Measurements from ENCODE around the gene ANO4. TPM values are rescaled to one million over a fixed set of nuclear protein-coding genes. Genes with fewer than 3 reads are reported as not detected.
"Not testable (repeated sequence)": the region's sequence is repeated elsewhere in the genome, so short reads cannot be mapped to it uniquely, and the experiment has no call there.

ANO4 gene
- total and polyA plus RNA-seq, 8 donors, result 0.37 TPM; not detected in 7

DNA sequence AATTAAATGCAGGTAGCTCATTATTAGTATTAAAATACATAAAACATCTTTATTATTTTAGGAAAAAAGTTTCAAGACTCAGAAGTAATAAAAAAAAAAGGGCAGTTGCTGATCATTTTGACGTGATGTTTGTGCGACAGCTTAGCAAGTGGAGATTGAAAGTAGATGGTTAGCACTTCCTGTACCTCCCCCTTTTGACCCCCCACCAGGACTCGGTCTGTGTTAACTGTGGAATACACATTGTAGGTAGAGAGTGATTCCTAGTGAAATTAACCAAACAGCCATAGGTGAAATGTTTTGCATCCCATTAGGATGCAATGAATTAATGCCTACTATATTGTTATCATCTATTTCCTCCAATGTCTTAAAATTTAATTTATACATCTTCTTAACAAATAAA is 294.7 kb downstream of the ANO4 start:
- WGBS, 5 donors, result 71 to 79% (median 71%) methylated on average over 3 of the region's 3 CpGs
- TF ChIP-seq, protein P1, sequence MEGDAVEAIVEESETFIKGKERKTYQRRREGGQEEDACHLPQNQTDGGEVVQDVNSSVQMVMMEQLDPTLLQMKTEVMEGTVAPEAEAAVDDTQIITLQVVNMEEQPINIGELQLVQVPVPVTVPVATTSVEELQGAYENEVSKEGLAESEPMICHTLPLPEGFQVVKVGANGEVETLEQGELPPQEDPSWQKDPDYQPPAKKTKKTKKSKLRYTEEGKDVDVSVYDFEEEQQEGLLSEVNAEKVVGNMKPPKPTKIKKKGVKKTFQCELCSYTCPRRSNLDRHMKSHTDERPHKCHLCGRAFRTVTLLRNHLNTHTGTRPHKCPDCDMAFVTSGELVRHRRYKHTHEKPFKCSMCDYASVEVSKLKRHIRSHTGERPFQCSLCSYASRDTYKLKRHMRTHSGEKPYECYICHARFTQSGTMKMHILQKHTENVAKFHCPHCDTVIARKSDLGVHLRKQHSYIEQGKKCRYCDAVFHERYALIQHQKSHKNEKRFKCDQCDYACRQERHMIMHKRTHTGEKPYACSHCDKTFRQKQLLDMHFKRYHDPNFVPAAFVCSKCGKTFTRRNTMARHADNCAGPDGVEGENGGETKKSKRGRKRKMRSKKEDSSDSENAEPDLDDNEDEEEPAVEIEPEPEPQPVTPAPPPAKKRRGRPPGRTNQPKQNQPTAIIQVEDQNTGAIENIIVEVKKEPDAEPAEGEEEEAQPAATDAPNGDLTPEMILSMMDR (IDR thresholded peaks at IDR 0.05), result no peak
- TF ChIP-seq POLR2AphosphoS5 (IDR thresholded peaks at IDR 0.05) (no peak), EP300 (IDR thresholded peaks at IDR 0.05) (no peak), POLR2A (IDR thresholded peaks at IDR 0.05) (no peak)
- no peak overlapping the region for H3K27ac ChIP-seq

DNA sequence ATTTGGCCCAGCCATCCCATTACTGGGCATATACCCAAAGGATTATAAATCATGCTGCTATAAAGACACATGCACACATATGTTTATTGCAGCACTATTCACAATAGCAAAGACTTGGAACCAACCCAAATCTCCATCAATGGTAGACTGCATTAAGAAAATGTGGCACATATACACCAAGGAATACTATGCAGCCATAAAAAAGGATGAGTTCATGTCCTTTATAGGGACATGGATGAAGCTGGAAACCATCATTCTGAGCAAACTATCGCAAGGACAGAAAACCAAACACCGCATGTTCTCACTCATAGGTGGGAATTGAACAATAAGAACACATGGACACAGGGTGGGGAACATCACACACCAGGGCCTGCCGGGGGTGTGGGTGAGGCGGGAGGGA is 295.6 kb downstream of the ANO4 start:
- WGBS, 5 donors, result 91 to 97% (median 93%) methylated on average over 2 to 4 of the region's 4 CpGs

More for the DNA sequence above, 294.7 kb downstream of the ANO4 start:
- Histone ChIP-seq H3K36me3 (no peaks in the 10 kb centered on the region), H3K27me3 (no peaks in the 10 kb centered on the region), H3K4me1 (no peaks in the 10 kb centered on the region), H3K9me3 (no peaks in the 10 kb centered on the region), H3K4me3 (no peak overlapping the region)
- no peak for DNase-seq
- intact Hi-C loops (cut with DNase I; ENCODE audit: low total_unique reads), result no loop called here

DNA sequence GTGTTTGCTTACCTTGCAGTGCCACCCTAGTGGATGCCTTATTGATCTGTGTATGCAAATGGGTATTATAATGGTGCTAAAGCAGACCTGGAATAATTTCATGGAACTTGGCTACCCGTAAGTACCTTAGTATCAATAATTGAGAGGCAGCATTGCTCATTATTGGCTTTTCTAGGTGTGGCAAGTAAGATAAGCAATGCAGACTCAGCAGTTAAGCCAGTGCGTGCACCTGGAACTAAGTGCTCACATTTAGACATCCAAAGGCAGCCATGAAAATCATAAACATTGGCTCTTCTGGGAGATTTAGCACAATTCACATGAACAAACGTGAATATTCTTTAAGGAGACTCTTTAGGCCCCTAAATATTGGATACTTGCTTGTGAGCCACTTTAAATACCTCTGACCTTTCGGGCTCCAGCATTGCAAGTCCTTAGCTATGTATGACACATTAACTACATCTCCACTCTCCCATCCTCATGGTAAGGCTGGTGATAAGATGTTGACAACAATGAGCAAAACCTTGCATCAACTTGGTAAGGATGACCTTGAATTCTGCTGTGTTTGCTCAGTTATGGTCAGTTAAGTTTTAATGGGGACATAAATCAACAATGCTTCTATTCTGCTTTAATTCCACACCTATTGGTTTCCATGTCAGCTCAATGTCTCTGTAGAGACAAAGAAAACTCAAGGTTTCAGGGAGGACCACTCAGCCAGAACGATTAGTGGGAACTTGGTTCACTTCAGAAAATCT is 303.4 kb downstream of the ANO4 start:
- DNase-seq, result no peak
- Histone ChIP-seq H3K27me3 (no peaks in the 10 kb centered on the region), H3K36me3 (no peaks in the 10 kb centered on the region), H3K4me1 (no peaks in the 10 kb centered on the region), H3K27ac (no peak overlapping the region), H3K4me3 (no peak overlapping the region), H3K9me3 (no peaks in the 10 kb centered on the region)
- 45 to 62% (median 56%) methylated on average over 5 of the region's 5 CpGs for WGBS, 5 donors
- TF ChIP-seq POLR2AphosphoS5 (IDR thresholded peaks at IDR 0.05), result no peak
- TF ChIP-seq, protein P1 (IDR thresholded peaks at IDR 0.05), result no peak
- TF ChIP-seq POLR2A (IDR thresholded peaks at IDR 0.05), result no peak
- TF ChIP-seq EP300 (IDR thresholded peaks at IDR 0.05), result no peak
- intact Hi-C loops (cut with DNase I; ENCODE audit: low total_unique reads), result no loop called here

More for the DNA sequence above, 295.6 kb downstream of the ANO4 start:
- H3K36me3 ChIP-seq; H3K4me1 ChIP-seq; H3K9me3 ChIP-seq; H3K27me3 ChIP-seq; intact Hi-C loops (cut with DNase I; ENCODE audit: low total_unique reads); H3K4me3 ChIP-seq; H3K27ac ChIP-seq; DNase-seq: not testable (repeated sequence)

DNA sequence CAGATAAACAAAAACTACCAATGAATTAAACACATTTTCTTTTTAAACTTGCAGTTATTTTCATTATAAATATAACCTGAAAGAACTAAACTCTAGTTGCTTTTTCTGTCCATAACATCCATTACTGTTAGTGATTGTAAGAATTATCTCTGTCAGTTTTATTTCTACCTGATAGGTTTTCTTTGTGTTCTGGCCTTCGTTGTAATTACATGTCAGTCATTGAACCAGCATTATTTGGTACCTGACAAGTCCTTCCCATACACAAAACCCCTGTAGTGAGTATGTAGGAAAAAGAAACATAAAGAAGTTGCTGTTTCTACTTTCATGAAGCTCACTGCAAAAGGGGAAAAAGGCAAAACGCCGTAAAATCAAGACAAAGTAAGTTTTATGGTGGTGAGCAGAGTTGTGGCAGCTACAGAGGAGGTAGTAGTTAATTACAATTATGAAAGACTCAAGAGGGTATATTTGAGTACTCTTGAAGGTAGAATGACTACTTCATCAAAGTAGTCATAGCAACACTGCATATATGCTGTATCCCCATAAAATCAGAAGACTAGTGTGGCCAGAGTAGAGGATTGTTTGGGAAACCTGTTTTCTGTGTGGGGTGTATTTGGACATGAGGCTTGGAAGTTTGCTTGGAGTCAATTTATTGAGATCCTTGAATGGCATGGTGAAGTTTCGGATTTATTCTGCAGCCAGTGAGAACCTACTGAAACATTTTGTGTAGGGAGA is 312.6 kb downstream of the ANO4 start:
- no peaks in the 10 kb centered on the region for H3K36me3 ChIP-seq
- TF ChIP-seq POLR2A (IDR thresholded peaks at IDR 0.05) (no peak), POLR2AphosphoS5 (IDR thresholded peaks at IDR 0.05) (no peak), EP300 (IDR thresholded peaks at IDR 0.05) (no peak)
- TF ChIP-seq, protein P1 (IDR thresholded peaks at IDR 0.05), result no peak
- H3K4me3 ChIP-seq, result no peak overlapping the region
- H3K9me3 ChIP-seq, result peaks cover 0 to 9% (median 0%) of the 10 kb centered on the region in 4 donors
- 74 to 82% (median 79%) methylated on average over 4 of the region's 4 CpGs for WGBS, 5 donors
- no peak for DNase-seq
- H3K4me1 ChIP-seq, result no peaks in the 10 kb centered on the region
- H3K27ac ChIP-seq, result no peak overlapping the region
- H3K27me3 ChIP-seq, result no peaks in the 10 kb centered on the region
- intact Hi-C loops (cut with DNase I; ENCODE audit: low total_unique reads), result no loop called here

All from stomach (tissue), 9 donors.